ENCODE data around the gene ANKRA2.

GRCh38 chr5:73596705-73597328 is 31.4 kb upstream of the ANKRA2 start:
- TF ChIP-seq CTCF (IDR thresholded peaks at IDR 0.05; ENCODE audit: low read length) (peak; percentile 74), EZH2 (optimal IDR thresholded peaks at IDR 0.05; ENCODE audit: low read depth, low read length) (no peak), EZH2phosphoT487 (IDR thresholded peaks at IDR 0.05; ENCODE audit: low read length) (no peak)
